ENCODE measurements around the gene DZIP1L.

Gene DZIP1L

GRCh38 chr3:138030734-138031280 is 84.6 kb downstream of the DZIP1L start:
- no peak for DNase-seq

DNA sequence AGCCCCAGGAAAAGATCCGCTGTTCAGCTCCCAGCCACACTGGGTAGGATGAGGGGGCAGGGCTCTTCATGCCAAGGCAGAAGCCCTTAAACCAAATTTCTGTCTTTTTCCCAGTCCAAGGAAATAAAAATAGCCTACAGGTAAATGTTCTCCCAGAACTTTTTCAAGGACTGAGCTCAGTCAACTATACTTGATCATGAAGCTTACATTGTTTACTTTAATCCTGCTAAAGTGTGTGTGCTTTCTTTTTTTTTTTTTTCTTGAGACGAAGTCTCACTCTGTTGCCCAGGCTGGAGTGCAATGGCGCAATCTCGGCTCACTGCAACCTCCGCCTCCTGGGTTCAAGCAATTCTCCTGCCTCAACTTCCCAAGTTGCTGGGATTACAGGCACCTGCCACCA is 87.6 kb downstream of the DZIP1L start:
- no peak for DNase-seq

DNA sequence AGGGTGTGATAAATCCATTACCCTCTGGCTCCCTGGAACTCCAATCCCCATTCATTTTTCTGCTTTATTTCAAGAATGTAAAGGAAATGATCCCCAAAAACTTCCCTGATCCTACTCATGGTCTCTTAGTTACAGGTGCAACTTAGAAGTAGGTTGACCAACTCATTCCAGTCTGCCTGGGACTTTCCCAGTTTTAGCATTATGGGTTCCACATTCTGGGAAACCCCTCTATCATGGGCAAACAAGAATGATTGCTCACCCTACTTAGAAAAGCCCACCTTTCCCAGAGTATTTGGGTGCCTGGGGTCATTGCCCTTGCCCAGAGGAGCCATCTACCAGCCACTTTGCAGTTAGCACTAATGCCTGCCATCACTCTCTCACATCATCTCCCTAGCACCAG is 89.9 kb downstream of the DZIP1L start:
- no peak for DNase-seq

GRCh38 chr3:138023754-138024153 is 91.7 kb downstream of the DZIP1L start:
- DNase-seq, result no peak

DNA sequence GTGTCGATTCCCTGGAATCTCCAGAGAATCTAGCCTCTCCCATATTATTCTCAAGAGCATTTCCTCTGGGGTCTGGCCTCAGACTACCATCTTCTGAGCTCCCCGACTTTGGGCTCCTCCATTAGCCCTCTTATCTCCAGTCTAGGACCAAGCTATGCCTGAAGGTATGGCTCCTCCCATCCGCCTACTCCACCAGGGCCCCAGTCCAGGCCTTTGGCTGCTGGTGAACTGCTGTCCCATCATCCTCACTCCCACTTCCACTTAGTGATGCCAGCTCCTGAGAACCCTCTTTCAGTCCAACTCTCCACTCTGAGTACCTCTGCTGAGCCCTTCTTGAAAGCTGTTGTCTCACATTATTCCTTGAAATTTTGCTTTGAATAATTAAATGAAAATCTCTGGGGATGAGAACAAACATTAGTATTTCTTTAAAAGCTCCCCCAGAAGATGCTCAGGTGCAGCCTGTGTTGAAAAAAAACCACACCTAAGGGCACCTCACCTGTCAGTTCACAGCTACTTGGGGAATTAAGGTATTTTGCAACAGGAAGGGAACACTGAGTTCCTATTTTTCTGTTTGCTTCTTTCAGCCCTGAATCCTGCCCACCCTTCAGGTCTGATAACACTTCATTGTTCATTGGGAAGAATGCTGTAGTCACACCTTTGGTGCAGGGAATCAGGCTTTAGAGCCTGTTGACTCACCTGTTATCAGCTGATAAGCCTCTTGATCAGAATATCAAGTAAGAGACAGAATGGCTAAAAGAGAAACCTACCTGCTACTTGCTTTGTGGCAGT is 95.9 kb downstream of the DZIP1L start:
- no peak for DNase-seq

GRCh38 chr3:138016065-138016464 is 99.3 kb downstream of the DZIP1L start:
- DNase-seq, result no peak

DNA sequence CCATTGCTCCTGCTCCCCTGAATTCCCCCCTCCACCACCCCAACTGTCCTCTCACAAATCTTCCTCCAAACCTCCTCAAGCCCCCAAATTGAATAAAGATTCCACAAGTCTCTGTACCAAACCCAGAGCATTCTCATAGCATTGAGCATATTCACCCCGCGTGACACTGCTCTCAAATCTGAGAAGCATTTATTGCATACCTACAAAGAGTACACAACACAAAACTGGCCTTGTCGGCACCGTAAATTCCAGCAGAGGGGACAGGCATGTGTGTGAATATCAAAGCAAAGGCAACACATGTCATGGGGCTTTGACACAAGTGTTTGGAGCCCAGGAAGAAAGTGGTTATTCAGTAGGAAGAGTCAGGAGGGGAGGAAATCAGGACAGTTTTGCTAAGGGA is 102.9 kb downstream of the DZIP1L start:
- no peak for DNase-seq

All from NCI-H524 treated with DMSO at 0.1 percent for 48 hours (cell line).